GM04504 (cell line): ENCODE results near the gene RAC2.
"Not testable (repeated sequence)": the region's sequence is repeated elsewhere in the genome, so short reads cannot be mapped to it uniquely, and the experiment has no call there.

Experiments used
- DNase-seq: peaks from one replicate; pipeline ENCODE4 v3.0.0-alpha.2; 2012; ENCODE audit warnings: low read depth

Gene RAC2

GRCh38 chr22:37203354-37204044, 40.6 kb downstream of the RAC2 start:
- DNase-seq = no peak

DNA sequence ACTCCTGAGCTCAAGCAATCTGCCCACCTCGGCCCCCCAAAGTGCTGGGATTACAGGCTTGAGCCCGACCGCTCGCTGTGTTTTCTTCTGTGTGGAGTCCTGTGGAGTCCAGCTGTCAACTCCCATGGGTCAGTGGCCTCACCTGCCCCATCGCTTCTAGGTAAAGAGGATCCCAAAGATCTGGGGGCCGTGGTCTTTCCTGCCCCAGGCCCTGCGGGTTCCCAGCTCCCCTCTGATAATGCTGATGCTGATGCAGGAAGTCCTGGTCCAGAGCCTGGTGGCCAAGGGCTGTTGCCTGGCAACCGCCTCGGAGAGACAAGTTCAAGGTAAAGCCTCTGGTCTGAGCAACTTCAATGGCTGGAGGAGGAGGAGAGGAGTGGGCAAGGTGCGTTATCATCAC, 41.4 kb downstream of the RAC2 start:
- DNase-seq = no peak

DNA sequence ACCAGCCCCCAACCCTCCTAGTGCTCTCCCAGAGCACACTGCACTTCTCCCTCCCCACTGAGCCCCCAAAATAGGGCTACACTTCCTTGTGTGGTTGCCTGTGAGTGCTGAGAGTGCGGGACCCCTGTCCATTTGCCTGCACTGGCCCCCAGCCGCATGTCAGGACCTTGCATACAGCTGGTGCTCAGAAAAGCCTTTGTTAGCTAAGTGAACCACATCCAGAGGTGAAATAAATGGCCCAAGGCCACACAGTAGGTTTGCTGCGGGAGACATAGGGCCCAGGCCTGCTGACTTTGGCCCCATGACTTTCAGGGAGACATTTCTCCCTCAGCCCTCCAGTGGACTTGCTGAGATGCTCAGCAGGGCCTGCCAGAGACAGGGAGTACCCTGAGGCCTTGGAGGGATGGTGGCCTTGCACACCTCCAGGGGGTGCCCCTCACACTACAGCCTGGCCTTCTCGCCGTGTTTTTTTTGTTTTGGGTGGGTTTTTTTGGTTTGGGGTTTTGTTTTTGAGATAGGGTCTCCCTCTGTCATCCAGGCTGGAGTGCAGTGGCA, 42.0 kb downstream of the RAC2 start:
- no peak for DNase-seq

GRCh38 chr22:37201443-37201820, 42.6 kb downstream of the RAC2 start:
- DNase-seq = not testable (repeated sequence)

- DNase-seq = no peak
These were observed 44.3 kb downstream of the RAC2 start for GRCh38 chr22:37199760-37200108.

GRCh38 chr22:37199103-37199759, 44.8 kb downstream of the RAC2 start:
- peak; percentile 94 for DNase-seq

- DNase-seq = no peak
These were observed 45.6 kb downstream of the RAC2 start for GRCh38 chr22:37198258-37199102.

GRCh38 chr22:37197451-37198257, 46.4 kb downstream of the RAC2 start:
- no peak for DNase-seq

- peak; percentile 89 for DNase-seq
These were observed 47.3 kb downstream of the RAC2 start for GRCh38 chr22:37196539-37197450.

DNA sequence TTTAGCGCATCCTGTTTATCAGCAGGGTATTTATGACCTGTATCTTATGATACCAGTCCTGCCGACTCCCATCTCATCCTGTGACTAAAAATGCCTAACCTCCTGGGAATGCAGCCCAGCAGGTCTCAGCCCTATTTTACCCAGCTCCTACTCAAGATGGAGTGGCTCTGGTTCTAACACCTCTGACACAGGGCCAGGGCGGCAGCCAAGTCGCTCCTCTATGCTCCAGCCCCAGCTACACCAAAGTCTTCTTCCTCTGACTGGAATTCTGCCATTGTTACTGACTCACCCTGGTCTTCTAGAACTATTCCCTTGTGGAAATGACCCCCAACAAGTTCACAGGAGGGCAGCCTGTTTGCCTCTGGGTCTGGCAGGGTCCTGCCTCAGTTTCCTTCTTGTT, 48.1 kb downstream of the RAC2 start:
- no peak for DNase-seq

- no peak for DNase-seq
These were observed 49.3 kb downstream of the RAC2 start for GRCh38 chr22:37194750-37195149.

- DNase-seq = no peak
These were observed 50.4 kb downstream of the RAC2 start for GRCh38 chr22:37193629-37194191.

DNA sequence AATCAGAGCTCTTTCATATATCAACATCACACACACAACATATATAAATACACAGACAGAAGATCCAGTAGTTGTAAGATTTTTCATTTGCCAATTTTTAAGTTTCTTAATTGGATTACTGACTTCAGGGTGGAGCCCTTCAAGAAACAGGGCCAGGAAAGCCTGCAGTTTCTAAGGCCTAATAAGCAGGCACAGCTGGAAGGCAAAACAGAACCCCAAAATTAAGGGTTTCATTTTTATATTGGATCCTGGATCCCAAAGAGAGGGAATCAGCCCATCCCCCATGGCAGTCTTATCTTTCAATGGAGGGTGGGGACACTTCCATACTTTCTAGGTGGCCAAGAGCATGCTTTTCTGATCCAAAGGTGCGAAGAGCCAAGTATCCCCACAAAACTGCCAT, 51.3 kb downstream of the RAC2 start:
- no peak for DNase-seq

GRCh38 chr22:37192204-37192603, 51.9 kb downstream of the RAC2 start:
- no peak for DNase-seq

GRCh38 chr22:37190262-37190780, 53.7 kb downstream of the RAC2 start:
- no peak for DNase-seq

GRCh38 chr22:37188901-37189466, 55.1 kb downstream of the RAC2 start:
- DNase-seq = no peak

GRCh38 chr22:37187891-37188761, 55.9 kb downstream of the RAC2 start, which contains the start of gene C1QTNF6:
Gene C1QTNF6 (minus strand): TSS chr22:37188247. CDS start chr22:37188213, 34 bp downstream.
- DNase-seq = no peak

- DNase-seq = no peak
These were observed 56.5 kb downstream of the RAC2 start for GRCh38 chr22:37187552-37187890.

- no peak for DNase-seq
These were observed 57.0 kb downstream of the RAC2 start for GRCh38 chr22:37186997-37187522.
